GM18907 (cell line): ENCODE data around the gene ZSWIM5.
"Not testable (repeated sequence)": the region's sequence is repeated elsewhere in the genome, so short reads cannot be mapped to it uniquely, and the experiment has no call there.

Source experiments
- ATAC-seq: cut with Tn5 transposase; IDR thresholded peaks from one replicate; pipeline ENCODE4 v1.9.1; 2021; ENCODE audit warnings: mild to moderate bottlenecking, moderate library complexity; ENCODE audit not compliant: unreplicated experiment

Gene ZSWIM5

GRCh38 chr1:45205910-45206721, at the start of gene ZSWIM5:
Gene ZSWIM5 (minus strand): TSS chr1:45206605. CDS start chr1:45206350, 255 bp downstream.
- peak; percentile 58 for ATAC-seq

- ATAC-seq, result no peak
Measured at GRCh38 chr1:45254490-45254889, 48.1 kb upstream of the ZSWIM5 start.

GRCh38 chr1:45250544-45250943, 44.1 kb upstream of the ZSWIM5 start:
- no peak for ATAC-seq

- ATAC-seq, result not testable (repeated sequence)
Measured at GRCh38 chr1:45248004-45248403, 41.6 kb upstream of the ZSWIM5 start.

GRCh38 chr1:45246760-45247159, 40.4 kb upstream of the ZSWIM5 start:
- ATAC-seq, result no peak

GRCh38 chr1:45246359-45246758, 40.0 kb upstream of the ZSWIM5 start:
- not testable (repeated sequence) for ATAC-seq

GRCh38 chr1:45244660-45245059, 38.3 kb upstream of the ZSWIM5 start:
- no peak for ATAC-seq

- no peak for ATAC-seq
Measured at GRCh38 chr1:45243476-45244343, 37.3 kb upstream of the ZSWIM5 start.

GRCh38 chr1:45238846-45239245, 32.4 kb upstream of the ZSWIM5 start:
- no peak for ATAC-seq

GRCh38 chr1:45236136-45236535, 29.7 kb upstream of the ZSWIM5 start:
- no peak for ATAC-seq

- no peak for ATAC-seq
Measured at GRCh38 chr1:45230537-45230936, 24.1 kb upstream of the ZSWIM5 start.

GRCh38 chr1:45225598-45225997, 19.2 kb upstream of the ZSWIM5 start:
- no peak for ATAC-seq

- ATAC-seq, result not testable (repeated sequence)
Measured at GRCh38 chr1:45223710-45224109, 17.3 kb upstream of the ZSWIM5 start.

- no peak for ATAC-seq
Measured at GRCh38 chr1:45221716-45222115, 15.3 kb upstream of the ZSWIM5 start.

GRCh38 chr1:45216861-45217260, 10.5 kb upstream of the ZSWIM5 start:
- no peak for ATAC-seq

GRCh38 chr1:45216200-45216541, 9.8 kb upstream of the ZSWIM5 start:
- ATAC-seq, result no peak

- ATAC-seq, result no peak
Measured at GRCh38 chr1:45215485-45216199, 9.2 kb upstream of the ZSWIM5 start.

GRCh38 chr1:45213892-45214291, 7.5 kb upstream of the ZSWIM5 start:
- no peak for ATAC-seq

GRCh38 chr1:45211076-45211475, 4.7 kb upstream of the ZSWIM5 start:
- ATAC-seq, result no peak

GRCh38 chr1:45206808-45207623, 611 bp upstream of the ZSWIM5 start:
- ATAC-seq, result no peak
